HG03439 (cell line): ENCODE measurements around the gene TMC8.
"Not testable (repeated sequence)": the region's sequence is repeated elsewhere in the genome, so short reads cannot be mapped to it uniquely, and the experiment has no call there.

Experiments
- ATAC-seq: cut with Tn5 transposase; IDR thresholded peaks from one replicate; pipeline ENCODE4 v1.9.1; 2021; ENCODE audit warnings: mild to moderate bottlenecking, moderate library complexity; ENCODE audit not compliant: unreplicated experiment

Gene TMC8

DNA sequence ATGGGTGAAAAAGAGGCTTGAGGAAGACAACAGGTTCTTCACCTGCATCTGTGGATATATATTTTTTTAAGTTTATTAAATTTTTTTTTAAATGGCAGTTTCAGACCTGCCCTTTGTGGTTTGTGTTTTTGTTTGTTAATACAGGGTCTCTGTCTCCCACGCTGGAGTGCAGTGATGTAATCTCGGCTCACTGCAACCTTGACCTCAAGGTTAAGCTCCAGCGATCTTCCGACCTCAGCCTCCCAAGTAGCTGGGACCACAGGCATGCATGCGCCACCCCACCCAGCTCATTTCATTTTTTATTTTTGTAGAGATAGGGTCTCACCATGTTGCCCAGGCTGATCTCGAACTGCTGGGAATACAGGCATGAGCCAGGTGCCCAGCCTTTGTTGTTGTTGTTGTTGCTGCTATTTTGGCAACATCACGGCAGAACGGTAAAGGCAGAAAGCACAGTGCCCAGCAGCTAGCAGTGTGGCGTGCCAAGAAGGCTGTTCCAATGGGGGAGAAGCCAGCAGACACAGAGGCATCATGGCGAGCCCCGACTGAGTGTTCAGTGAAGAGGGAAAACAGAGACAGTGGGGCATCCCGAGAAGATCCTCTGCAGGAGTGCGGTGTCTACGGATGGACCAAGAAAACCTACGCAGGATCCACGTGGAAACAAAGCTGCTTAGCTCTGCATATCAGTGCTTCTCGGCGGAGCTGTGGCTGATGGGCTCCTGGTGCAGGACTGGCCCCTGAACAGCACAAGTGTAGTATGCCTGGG is 21.7 kb upstream of the TMC8 start:
- no peak for ATAC-seq

DNA sequence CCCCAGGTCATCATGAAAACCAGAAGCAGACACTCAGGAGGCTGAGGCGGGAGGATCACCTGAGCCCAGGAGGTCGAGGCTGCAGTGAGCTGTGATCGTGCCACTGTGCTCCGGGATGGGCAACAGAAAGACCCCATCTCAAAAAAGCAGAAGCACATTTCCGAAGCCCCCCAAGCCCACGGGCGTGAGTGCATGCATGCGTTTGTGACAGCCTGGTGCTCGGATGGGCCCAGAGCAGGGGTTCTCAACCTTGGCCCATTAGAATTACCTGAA is 21.1 kb upstream of the TMC8 start:
- ATAC-seq, result no peak

DNA sequence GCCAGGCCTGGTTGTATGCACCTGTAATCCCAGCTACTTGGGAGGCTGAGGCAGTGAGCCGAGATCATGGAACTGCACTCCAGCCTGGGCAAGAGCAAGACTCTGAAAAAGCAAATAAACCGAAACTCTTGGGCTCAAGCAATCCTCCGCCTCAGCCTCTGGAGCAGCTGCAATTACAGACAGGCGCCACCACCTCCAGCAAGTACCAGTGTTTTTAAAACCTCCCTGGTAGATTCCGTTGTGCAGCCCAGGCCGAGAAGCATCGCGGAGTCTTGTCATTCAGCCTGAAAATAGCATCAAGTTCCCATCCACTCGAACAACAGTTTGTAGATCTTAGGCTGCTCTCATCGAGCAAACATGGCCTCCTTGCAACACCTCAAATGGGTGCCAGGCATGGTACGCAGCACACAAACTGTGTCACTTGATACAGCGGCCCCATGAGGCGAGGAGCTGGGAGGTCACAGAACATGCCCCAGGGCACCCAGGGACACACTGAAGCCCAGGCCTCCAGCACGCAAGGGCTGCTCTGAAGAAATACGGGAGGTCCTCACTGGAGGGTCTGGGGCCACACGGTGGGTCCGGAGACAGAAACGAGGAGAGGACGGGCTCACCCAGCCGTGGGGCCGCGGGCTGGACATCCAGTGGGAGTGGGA is 20.1 kb upstream of the TMC8 start:
- no peak for ATAC-seq

GRCh38 chr17:78111016-78111726 is 19.4 kb upstream of the TMC8 start:
- no peak for ATAC-seq

- no peak for ATAC-seq
Measured at GRCh38 chr17:78111727-78112517, 18.6 kb upstream of the TMC8 start.

GRCh38 chr17:78112518-78113471 is 17.8 kb upstream of the TMC8 start:
- no peak for ATAC-seq

DNA sequence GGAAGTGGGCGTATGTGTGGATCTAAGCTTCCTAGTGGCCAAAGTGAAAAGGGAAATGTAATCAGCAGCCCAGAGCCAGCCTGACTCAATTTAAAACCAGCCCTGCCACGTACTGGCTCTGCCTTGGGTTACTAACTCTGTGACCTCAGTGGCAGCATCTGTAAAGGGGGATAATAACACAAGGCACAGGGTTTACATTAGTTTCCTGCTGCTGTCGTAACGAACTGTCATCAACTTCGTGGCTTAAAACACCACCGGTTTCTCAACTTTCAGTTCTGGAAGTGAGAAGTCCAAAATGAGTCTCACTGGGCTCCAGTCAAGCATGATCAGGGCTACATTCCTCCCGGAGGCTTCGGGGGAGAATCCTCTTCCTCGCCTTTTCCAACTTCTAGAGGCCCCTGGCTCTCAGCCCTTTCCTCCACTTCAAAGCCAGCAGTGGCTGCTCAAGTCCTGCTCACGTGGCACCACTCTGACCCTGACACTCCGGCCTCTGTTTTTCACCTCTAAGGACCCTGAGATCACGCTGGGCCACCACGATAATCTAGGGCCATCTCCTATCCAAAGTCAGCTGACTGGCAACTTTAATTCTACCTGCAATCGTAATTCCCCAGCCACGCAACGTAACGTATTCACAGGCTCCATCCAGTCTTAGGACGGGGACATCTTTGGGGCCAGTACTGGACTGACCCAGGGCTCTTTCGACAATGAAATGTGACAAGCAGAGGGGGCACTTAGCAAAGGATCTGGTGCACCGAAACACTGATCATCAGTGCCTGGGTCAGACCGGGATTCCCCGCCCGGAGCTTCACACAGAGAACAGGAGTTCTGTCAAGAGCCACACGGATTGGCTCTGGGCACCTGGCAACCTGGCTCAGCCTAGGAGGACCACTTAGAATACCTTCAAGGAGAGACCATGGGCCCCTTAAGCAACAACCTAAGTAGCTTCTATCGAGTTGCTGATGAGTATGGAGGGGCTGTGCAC is 16.5 kb upstream of the TMC8 start:
- ATAC-seq, result no peak

DNA sequence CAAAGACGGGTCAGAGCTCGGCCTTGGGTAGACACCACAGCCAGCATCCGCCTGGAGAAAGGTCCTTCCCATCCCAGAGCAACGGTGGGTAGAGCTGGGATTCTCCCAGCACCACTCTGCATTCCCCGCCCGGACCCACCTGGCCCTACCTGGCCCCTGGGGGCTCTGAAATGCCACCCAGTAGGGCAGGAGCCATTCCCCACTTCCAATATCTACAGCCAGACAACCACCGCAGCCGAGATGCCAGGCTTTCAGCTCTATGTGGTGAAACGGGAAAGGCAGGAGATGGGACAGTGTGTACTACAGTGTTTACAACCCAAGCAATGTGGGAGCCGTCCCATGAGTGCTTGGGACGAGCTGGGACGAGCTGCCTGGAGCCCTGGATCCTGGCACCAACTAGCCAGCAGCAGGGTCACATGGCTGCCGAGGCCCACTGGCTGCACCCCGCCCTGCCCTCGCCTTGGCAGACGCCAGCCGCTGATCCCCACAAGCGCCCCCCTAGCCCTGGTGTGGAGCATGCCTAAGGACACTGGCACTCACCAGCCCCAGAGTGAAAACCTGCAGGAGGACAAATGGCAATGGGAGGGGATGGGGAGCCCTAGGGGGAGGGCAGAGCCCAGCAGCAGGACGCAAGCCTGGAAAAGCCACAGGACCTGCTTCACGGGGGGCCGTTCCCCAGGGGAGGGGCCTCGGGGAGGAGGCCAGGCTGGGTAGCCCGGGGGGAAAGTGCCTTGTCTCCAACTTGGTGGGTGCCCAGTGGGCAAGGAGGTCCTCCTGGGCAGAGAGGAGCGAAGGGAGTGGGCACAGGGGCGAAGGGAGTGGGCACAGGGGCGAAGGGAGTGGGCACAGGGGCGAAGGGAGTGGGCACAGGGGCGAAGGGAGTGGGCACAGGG is 15.5 kb upstream of the TMC8 start:
- no peak for ATAC-seq

DNA sequence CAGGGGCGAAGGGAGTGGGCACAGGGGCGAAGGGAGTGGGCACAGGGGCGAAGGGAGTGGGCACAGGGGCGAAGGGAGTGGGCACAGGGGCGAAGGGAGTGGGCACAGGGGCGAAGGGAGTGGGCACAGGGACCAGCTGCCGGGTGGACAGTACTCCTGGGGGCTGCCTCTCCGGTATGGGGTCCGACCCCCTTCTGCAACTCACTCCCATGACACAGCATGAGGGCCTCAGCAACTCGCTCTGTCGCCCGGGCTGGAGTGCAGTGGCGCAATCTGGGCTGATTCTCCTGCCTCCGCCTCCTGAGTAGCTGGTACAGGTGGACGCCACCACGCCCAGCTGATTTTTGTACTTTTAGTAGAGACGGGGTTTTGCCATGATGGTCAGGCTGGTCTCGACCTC is 14.8 kb upstream of the TMC8 start:
- not testable (repeated sequence) for ATAC-seq

- no peak for ATAC-seq
Measured at GRCh38 chr17:78116411-78116810, 14.2 kb upstream of the TMC8 start.

DNA sequence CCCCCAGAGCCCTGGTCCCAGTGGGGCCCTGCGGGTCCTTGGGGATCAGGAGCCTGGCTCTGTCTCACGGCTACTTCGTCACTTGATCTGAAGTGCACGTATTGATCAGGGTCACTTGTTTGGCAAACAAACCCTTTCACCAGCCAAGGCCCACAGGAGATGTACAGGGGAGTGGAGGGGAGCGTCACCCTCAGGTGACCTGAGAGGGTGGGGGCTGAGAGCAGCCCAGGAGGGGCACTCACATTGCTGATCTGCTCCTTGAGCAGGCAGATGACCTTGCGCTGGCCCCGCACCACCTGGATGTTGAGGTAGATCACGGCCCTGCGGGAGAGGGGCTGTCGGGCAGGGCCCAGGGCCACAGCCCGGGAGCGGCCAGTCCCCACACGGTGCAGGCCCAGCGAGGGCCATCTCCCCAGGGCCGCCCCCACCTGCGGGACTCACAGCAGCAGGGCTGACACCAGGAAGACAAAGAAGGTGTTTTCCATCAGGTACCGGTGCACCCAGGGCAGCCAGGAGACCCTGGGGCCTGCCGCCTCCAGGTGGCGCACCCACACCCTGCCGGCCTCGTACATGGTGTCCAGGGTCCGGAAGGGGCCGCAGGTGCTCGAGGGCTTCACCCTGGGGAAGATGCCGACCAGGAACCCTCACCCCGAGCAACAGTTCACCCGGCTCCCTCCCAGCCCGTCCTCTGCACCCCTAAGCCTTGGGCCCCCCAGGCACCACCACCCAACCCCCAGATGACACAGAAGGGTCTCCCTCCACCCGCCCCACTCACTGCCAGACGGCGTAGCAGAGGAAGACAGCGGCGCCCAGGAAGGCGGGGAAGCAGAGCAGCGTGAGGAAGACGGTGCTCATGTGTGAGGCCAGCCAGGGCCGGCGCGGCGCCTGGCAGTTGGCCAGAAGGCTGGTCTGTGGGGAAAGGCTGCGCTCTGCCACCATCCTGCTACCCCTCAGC is 13.3 kb upstream of the TMC8 start:
- ATAC-seq, result no peak

DNA sequence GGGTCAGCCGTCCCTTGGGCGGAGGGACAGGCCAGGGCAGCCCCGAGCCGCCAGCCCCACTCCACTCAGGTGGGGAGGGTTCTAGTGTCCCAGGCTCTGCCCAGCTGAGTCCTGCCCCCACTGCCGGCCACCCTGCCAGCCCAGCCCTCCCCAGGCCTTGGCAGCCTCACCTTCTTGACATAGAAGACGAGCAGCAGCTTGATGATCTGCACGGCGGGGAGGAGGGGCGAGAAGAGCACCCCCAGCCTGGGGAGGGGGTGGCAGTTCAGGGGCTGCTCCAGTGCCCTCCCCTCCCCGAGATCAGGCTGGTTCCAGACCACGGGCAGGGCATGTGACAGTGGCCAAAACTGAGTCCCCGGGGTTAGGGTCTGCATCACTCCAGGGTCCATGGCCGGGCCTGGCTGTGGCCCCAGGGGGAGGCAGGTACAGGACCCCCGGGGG is 11.8 kb upstream of the TMC8 start:
- ATAC-seq, result no peak

GRCh38 chr17:78120537-78120936 is 10.0 kb upstream of the TMC8 start:
- ATAC-seq, result no peak

DNA sequence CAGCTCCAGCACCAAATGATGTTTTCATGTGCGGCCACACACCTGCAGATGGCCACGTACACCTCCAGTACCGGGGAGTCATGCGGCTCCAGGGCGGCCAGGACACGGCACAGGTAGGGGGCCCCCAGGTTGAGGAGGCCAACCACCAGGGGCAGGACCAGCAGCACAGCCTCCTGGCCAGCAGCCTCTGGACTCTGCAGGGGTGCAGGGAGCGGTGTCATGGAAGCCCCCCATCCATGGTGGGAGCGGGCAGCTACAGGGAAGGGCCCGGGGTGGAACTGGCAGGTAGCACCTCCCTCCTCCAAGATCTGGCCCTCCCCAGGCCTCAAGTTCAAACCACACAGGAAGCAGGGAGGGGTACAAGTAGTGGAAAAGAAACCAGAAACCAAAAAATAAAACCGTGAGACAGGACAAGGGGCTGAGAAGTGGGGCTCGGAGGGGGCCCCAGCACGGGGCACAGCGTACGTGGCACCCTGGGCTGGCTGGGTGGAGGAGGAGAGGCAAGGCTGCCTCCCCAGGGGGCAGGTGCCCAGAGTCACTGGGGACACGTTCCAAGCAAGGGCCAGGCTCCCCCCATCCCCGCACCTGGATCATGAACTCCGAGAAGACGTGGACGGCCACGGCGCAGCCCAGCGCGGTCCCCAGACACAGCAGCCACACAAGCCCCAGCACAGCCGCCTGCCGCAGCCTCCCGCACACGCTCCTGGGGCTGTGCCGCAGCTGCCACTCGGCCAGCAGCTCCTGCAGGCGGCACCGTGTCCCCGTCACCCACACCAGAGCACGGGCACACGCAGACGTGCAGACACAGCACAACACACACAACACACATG is 9.4 kb upstream of the TMC8 start:
- no peak for ATAC-seq

- no peak for ATAC-seq
Measured at GRCh38 chr17:78121801-78122215, 8.8 kb upstream of the TMC8 start.
